ENCODE data around the gene STX7.

The STX7 gene

DNA sequence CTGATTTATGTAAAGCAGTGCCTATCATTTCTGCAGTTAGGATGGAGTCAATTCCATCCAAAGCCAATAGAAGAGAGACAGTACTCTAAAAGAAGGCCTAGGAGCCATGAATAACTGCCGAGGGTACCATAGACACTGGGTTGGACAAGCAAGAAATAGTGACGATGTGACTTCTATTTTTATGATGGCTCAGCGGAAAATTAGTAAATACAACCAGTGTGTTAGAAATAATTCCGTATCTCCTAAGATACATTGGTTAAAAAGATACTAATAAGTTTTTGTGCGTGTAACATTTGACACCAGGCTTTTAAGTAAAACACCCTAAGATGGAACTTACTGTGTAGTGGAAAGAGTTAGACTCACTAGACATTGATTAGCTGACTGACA, 66.1 kb downstream of the STX7 start:
- H3K36me3 ChIP-seq (replicated peaks), result no peaks in the 10 kb centered on the region
- H3K27me3 ChIP-seq (ENCODE audit: low read depth), result no peaks in the 10 kb centered on the region
- in situ Hi-C loops (cut with MboI; ENCODE audit: low sequenced_read_pairs), result no loop called here
- DNase-seq (ENCODE audit: low spot score in 2 of 2), result no peak
- no peak overlapping the region for H3K4me3 ChIP-seq
- H3K9me3 ChIP-seq, result no peaks in the 10 kb centered on the region
- no peaks in the 10 kb centered on the region for H3K4me1 ChIP-seq

DNA sequence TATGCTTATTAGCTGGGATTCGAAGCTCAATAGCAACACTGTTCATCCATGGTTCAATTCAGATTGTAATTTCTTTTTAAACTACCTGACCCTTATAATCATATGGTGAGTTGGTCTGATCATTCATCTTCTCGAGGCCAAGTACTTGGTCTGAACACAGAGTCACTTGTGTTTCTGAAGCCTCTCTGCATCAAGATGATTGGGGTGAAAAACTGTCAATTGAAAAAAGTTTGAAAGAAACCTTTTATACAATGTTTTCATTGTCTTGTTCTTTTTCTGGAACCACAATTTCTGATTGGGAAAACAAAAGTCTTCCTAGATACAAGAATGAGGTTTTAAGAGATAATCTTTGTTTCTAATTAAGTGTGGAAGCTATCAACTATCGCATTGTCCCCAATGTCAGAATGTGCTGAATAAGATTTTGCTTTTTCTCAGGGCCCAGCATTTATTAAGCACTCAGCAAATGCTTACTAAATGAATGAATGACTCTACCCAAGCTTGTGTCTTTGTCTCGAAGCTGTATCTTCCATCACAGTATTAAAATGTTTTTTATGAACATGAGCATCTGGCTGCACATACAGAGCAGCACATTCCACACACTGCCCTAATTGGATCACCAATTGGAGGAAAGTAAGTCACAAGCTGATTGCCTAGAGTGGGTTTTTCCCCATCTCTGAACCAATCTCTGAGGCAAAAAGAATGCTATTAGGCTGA, 66.6 kb downstream of the STX7 start:
- H3K36me3 ChIP-seq (replicated peaks), result no peaks in the 10 kb centered on the region
- H3K9me3 ChIP-seq, result no peaks in the 10 kb centered on the region
- in situ Hi-C loops (cut with MboI; ENCODE audit: low sequenced_read_pairs), result no loop called here
- no peaks in the 10 kb centered on the region for H3K4me1 ChIP-seq
- no peak overlapping the region for H3K4me3 ChIP-seq
- no peaks in the 10 kb centered on the region for H3K27me3 ChIP-seq (ENCODE audit: low read depth)
- DNase-seq (ENCODE audit: low spot score in 2 of 2), result no peak

DNA sequence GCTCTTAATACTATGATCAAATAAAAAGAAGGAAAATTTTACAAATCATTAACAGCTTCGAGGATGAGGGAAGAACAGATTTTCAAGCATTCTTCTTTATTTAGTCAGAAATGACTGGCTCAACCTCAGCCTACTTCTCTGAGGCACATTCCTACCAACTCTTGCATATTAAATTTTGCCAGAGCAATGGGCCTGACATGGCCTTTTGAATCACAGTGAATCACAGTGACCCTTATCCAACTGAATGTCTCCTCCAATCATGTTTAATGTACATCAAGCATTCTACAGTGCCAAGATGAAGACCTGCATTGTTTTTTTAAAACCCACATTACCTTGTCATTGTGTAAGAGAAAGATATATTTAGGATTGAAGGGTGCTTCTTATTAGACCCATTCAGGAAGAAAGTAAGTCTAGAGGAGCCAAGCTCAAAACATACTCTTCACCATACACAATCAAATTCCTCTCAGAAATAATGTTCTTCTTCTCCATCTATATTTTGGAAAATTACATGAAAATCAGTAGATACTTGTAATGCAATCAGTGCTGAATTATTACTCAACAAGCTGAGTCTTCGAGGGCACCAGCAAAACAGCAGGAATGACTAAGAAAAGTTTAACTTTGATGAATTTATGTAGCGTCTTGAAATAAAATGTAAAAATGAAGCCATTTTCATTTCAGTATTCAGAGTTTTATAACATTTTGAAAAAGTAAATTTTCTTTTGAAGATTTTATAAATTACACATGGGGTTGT, 67.5 kb downstream of the STX7 start:
- Histone ChIP-seq H3K36me3 (replicated peaks) (no peaks in the 10 kb centered on the region), H3K4me1 (no peaks in the 10 kb centered on the region), H3K27me3 (ENCODE audit: low read depth) (no peaks in the 10 kb centered on the region), H3K9me3 (no peaks in the 10 kb centered on the region), H3K4me3 (no peak overlapping the region)
- in situ Hi-C loops (cut with MboI; ENCODE audit: low sequenced_read_pairs), result no loop called here
- no peak for DNase-seq (ENCODE audit: low spot score in 2 of 2)

DNA sequence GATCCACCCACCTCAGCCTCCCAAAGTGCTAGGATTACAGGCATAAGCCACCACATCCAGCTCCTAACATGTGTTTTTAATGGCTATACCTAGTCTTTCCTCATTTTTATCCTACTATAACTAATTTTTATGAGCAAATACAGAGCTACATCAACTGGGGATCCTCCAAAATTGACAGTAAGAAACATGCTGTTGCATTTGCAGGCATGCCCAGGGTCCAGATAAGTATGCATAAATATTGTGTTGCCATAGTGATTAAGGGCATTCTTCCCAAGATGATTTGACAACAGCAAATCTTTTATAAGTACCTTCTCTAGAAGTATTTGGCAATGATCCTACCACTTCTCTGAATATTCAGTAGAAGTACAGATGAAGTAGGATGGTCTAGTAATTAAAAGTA, 69.7 kb downstream of the STX7 start:
- in situ Hi-C loops (cut with MboI; ENCODE audit: low sequenced_read_pairs), result no loop called here

DNA sequence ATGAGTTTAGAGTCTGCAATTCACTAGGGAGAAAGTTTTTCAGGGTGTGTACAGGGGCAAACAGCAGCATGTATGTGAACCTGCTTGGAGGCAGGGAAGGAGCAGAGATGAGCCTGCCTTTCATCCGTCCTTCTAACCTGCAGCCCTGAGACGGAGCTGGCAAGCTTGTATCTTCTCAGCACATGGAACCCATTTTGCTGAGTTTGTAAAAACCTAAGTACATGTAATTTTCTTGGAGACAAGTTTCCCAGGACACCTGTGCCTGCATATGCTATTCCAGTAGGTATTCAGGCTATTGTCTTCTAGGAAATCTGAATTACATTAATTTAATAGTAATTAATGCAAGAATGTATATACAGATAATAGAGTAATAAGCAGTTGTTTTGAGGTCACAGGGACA, 82.8 kb downstream of the STX7 start:
- DNase-seq (ENCODE audit: low spot score in 2 of 2), result no peak
- H3K4me1 ChIP-seq, result no peaks in the 10 kb centered on the region
- H3K27me3 ChIP-seq (ENCODE audit: low read depth), result no peaks in the 10 kb centered on the region
- no peaks in the 10 kb centered on the region for H3K9me3 ChIP-seq
- in situ Hi-C loops (cut with MboI; ENCODE audit: low sequenced_read_pairs), result no loop called here
- no peak overlapping the region for H3K4me3 ChIP-seq
- H3K36me3 ChIP-seq (replicated peaks), result no peaks in the 10 kb centered on the region

More for the DNA sequence above, 69.7 kb downstream of the STX7 start:
- Histone ChIP-seq H3K4me1 (no peaks in the 10 kb centered on the region), H3K9me3 (no peaks in the 10 kb centered on the region), H3K36me3 (replicated peaks) (no peaks in the 10 kb centered on the region), H3K4me3 (no peak overlapping the region), H3K27me3 (ENCODE audit: low read depth) (no peaks in the 10 kb centered on the region)
- no peak for DNase-seq (ENCODE audit: low spot score in 2 of 2)

DNA sequence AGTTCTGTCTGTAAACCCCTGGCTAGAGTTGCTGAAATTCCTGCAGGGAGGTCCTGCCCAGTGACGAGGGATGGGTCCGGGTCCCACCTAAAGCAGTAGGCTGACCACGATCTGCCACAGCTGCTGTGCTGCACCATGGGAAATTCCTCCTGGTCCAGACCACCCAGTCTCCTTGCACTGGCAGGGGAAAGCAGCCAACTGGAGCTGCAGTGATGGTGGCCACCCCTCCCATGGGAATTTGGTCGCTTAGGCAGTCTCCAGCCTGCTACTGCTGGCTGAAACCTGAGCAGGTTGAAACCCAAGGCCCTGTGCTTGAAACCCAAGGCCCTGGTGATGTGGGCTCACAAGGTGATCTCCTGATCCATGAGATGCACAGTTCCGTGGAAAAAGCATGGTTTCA, 87.7 kb downstream of the STX7 start:
- H3K27me3 ChIP-seq (ENCODE audit: low read depth), result no peaks in the 10 kb centered on the region; the same call in 1 of the 2 replicates
- DNase-seq (ENCODE audit: low spot score in 2 of 2), result no peak
- in situ Hi-C loops (cut with MboI; ENCODE audit: low sequenced_read_pairs), result no loop called here
- H3K4me3 ChIP-seq, result no peak overlapping the region
- no peaks in the 10 kb centered on the region for H3K36me3 ChIP-seq (replicated peaks)
- H3K9me3 ChIP-seq, result no peaks in the 10 kb centered on the region
- no peaks in the 10 kb centered on the region for H3K4me1 ChIP-seq

DNA sequence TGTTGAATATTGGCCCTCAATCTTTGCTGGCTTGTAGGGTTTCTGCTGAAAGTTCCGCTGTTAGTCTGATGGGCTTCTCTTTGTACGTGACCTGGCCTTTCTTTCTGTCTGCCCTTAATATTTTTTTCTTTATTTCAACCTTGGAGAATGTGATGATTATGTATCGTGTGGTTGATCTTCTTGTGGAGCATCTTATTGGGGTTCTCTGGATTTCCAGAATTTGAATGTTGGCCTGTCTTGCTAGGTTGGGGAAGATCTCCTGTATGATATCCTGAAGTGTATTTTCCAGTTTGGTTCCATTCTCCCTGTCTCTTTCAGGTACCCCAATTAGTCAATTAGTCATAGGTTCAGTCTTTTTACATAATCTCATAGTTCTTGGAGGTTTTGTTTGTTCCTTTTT, 89.1 kb downstream of the STX7 start:
- H3K36me3 ChIP-seq (replicated peaks), result no peaks in the 10 kb centered on the region
- in situ Hi-C loops (cut with MboI; ENCODE audit: low sequenced_read_pairs), result no loop called here
- H3K27me3 ChIP-seq (ENCODE audit: low read depth), result no peaks in the 10 kb centered on the region; the same call in 1 of the 2 replicates
- H3K4me1 ChIP-seq, result no peaks in the 10 kb centered on the region
- DNase-seq (ENCODE audit: low spot score in 2 of 2), result no peak
- H3K9me3 ChIP-seq, result no peaks in the 10 kb centered on the region
- H3K4me3 ChIP-seq, result no peak overlapping the region

DNA sequence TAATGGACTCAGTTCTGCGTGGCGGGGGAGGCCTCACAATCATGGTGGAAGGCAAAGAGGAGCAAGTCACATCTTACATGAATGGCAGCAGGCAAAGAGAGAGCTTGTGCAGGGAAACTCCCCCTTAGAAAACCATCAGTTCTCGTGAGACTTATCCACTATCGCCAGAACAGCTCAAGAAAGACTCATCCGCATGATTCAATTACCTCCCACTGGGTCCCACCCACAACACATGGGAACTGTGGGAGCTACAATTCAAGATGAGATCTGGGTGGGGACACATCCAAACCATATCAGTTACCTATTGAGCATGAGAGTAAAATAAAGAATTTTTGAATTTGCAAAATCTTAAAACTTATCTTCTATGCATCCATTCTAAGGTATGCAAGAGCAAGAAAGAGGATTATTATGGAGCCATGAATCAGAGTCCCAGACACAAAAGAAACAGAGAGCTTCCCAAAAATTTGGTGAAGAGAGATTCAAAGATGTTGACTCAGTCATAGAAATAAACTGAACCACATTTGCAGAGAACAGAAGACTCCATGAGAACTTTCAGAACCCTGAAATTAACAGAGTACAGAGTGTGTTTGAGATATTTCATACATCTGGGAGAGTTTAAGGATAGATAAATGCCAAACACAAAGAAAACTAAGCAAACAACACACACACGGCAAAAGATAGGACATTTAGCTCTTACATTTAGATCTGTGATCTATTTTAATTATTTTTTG, 94.5 kb downstream of the STX7 start:
- in situ Hi-C loops (cut with MboI; ENCODE audit: low sequenced_read_pairs), result no loop called here
- H3K36me3 ChIP-seq (replicated peaks), result no peaks in the 10 kb centered on the region
- no peaks in the 10 kb centered on the region for H3K9me3 ChIP-seq
- H3K4me3 ChIP-seq, result no peak overlapping the region
- no peaks in the 10 kb centered on the region for H3K4me1 ChIP-seq
- H3K27me3 ChIP-seq (ENCODE audit: low read depth), result no peaks in the 10 kb centered on the region; the same call in 1 of the 2 replicates
- DNase-seq (ENCODE audit: low spot score in 2 of 2), result no peak

DNA sequence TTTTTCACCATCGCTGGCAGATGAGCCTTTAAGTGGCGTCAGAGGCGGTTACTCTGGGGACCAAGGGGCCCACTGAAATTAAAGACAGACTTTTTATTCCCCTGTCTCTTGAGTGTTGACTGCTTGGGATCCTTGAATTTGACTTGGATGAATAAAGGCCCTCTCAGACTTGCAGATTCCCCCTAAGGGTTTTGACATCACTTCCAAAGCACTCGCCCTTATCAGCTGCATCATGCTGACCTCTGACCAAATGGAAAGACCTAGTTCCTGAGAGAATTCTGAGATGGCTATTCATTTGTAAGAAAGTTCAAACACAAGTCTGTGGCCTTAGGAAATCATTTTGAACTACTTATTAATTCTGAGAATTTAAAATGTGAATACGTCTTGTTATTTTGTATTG, 98.2 kb downstream of the STX7 start:
- in situ Hi-C loops (cut with MboI; ENCODE audit: low sequenced_read_pairs), result no loop called here
- no peak overlapping the region for H3K4me3 ChIP-seq
- H3K4me1 ChIP-seq, result no peaks in the 10 kb centered on the region
- H3K36me3 ChIP-seq (replicated peaks), result no peaks in the 10 kb centered on the region
- no peaks in the 10 kb centered on the region for H3K9me3 ChIP-seq
- no peak for DNase-seq (ENCODE audit: low spot score in 2 of 2)
- H3K27me3 ChIP-seq (ENCODE audit: low read depth), result 0 out of 2 replicates have a peak, but pooled peaks cover 5% of the 10 kb centered on the region

DNA sequence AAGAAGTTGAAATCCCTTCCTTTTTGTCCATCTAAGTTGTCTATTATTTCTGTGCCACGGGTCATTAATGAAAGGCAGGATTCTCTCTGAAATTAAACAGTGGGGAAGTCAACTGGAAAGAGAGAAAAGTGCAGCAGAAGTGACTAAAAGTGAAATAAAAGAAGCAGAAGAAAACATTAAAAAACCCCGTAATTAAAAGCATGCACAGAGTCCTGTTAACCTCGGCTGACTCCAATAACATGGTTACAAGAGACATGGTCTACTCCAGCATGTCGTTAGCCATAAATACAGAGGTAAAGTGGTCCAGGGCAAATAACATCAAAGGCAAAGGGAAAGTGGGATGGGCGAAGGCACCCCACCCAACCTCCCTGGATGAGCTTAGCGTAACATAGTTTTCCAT, 98.6 kb downstream of the STX7 start:
- in situ Hi-C loops (cut with MboI; ENCODE audit: low sequenced_read_pairs), result no loop called here
- no peaks in the 10 kb centered on the region for H3K4me1 ChIP-seq
- no peak for DNase-seq (ENCODE audit: low spot score in 2 of 2)
- H3K4me3 ChIP-seq, result no peak overlapping the region
- H3K36me3 ChIP-seq (replicated peaks), result no peaks in the 10 kb centered on the region
- no peaks in the 10 kb centered on the region for H3K9me3 ChIP-seq
- 0 out of 2 replicates have a peak, but pooled peaks cover 5% of the 10 kb centered on the region for H3K27me3 ChIP-seq (ENCODE audit: low read depth)

DNA sequence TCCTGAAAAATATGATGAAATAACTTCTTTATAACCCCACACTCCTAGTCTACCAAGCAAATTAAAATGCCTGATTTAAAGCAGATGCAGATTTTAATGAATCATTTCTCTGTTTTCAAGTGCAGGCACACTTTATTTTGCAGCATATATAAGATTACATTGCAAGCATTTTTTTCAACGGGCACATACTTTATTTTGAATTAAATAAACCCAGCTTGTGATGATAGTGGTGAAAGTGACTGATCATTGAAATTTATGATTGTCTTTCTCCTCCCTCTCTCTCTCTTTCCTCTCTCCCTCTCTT, 99.5 kb downstream of the STX7 start:
- Histone ChIP-seq H3K4me3 (no peak overlapping the region), H3K9me3 (no peaks in the 10 kb centered on the region), H3K36me3 (replicated peaks) (no peaks in the 10 kb centered on the region), H3K4me1 (no peaks in the 10 kb centered on the region), H3K27me3 (ENCODE audit: low read depth) (0 out of 2 replicates have a peak, but pooled peaks cover 5% of the 10 kb centered on the region)
- no peak for DNase-seq (ENCODE audit: low spot score in 2 of 2)
- in situ Hi-C loops (cut with MboI; ENCODE audit: low sequenced_read_pairs), result no loop called here

DNA sequence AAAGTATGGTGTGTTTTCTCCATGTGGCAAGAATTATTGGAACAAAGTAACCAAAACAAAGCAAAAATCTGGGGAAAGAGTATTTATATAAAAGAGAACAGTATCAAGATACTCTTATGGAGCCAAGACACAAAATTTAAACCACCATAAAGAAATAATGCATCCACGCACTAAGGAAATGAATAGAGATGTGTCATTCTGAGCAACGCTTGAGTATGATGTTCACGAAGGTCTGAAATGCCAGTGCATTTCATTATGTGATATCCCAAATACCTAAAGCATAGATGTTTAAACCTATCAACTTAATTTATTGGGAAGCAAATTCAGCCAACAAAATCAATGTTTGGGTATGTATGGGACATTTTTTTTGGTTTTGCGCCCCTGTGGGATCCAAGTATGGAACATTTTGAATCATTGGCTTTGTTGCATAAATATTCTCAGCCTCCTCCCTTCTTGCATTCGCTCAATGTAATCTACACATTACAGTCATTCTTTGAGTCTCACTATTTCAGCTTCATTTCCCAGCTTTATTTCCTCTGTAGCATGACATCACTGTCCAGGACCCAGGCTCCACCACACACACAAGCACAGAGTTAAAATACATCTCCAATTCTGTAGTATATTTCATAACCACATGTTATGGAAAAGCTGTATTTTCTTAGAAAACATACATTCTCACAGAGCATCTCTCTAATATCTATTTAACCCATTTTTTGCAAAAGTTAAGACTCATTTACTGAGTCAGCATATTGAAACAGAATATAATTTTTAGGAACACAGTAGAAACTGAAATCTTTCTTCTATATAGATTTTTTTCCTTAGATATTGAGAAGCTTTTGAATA, 100.0 kb downstream of the STX7 start:
- Histone ChIP-seq H3K4me1 (no peaks in the 10 kb centered on the region), H3K36me3 (replicated peaks) (no peaks in the 10 kb centered on the region), H3K9me3 (no peaks in the 10 kb centered on the region), H3K27me3 (ENCODE audit: low read depth) (0 out of 2 replicates have a peak, but pooled peaks cover 5% of the 10 kb centered on the region), H3K4me3 (no peak overlapping the region)
- no peak for DNase-seq (ENCODE audit: low spot score in 2 of 2)
- in situ Hi-C loops (cut with MboI; ENCODE audit: low sequenced_read_pairs), result no loop called here

DNA sequence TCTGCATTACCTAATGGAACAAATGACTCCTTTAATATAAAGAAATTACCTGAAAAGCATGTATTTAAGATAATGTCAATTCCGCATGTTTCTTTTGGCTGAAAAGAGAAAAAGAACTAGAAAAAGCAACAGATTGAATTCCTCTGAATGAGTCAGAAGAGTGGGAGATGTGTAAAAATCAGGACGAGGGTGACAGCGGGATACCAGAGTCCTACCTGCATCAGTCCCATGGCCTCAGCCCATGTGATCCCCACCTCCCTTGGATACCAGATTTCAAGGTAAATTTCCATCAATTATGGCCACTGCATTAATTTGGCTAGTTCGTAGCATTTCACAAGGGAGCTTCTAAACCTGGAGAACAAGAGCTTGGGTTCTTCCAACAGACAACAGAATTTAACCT, 101.6 kb downstream of the STX7 start:
- no peaks in the 10 kb centered on the region for H3K4me1 ChIP-seq
- H3K27me3 ChIP-seq (ENCODE audit: low read depth), result 0 out of 2 replicates have a peak, but pooled peaks cover 5% of the 10 kb centered on the region
- H3K9me3 ChIP-seq, result no peaks in the 10 kb centered on the region
- in situ Hi-C loops (cut with MboI; ENCODE audit: low sequenced_read_pairs), result no loop called here
- no peaks in the 10 kb centered on the region for H3K36me3 ChIP-seq (replicated peaks)
- H3K4me3 ChIP-seq, result no peak overlapping the region
- DNase-seq (ENCODE audit: low spot score in 2 of 2), result no peak

All from HAP-1 (cell line).